HG03439 (cell line): Measurements from ENCODE around the gene TREML2.
"Not testable (repeated sequence)": the region's sequence is repeated elsewhere in the genome, so short reads cannot be mapped to it uniquely, and the experiment has no call there.

Source experiments
- ATAC-seq: cut with Tn5 transposase; IDR thresholded peaks from one replicate; pipeline ENCODE4 v1.9.1; 2021; ENCODE audit warnings: mild to moderate bottlenecking, moderate library complexity; ENCODE audit not compliant: unreplicated experiment

Gene TREML2

GRCh38 chr6:41209547-41210320, 8.8 kb upstream of the TREML2 start:
- no peak for ATAC-seq

GRCh38 chr6:41208439-41209106, 7.6 kb upstream of the TREML2 start:
- ATAC-seq: no peak

GRCh38 chr6:41204156-41204555, 3.2 kb upstream of the TREML2 start:
- no peak for ATAC-seq

- no peak for ATAC-seq
Measured at GRCh38 chr6:41201764-41202173, 820 bp upstream of the TREML2 start.

GRCh38 chr6:41200296-41200900, 551 bp downstream of the TREML2 start:
- no peak for ATAC-seq

GRCh38 chr6:41199552-41200246, 1.2 kb downstream of the TREML2 start:
- no peak for ATAC-seq

- ATAC-seq: no peak
Measured at GRCh38 chr6:41197234-41197633, 3.7 kb downstream of the TREML2 start.

GRCh38 chr6:41194386-41194785, 6.6 kb downstream of the TREML2 start:
- ATAC-seq: no peak

- no peak for ATAC-seq
Measured at GRCh38 chr6:41193884-41194283, 7.1 kb downstream of the TREML2 start.

GRCh38 chr6:41193171-41193734, 7.7 kb downstream of the TREML2 start:
- no peak for ATAC-seq

GRCh38 chr6:41191569-41191968, 9.4 kb downstream of the TREML2 start:
- no peak for ATAC-seq

- ATAC-seq: no peak
Measured at GRCh38 chr6:41190791-41191190, 10.2 kb downstream of the TREML2 start.

GRCh38 chr6:41189967-41190366, 11.0 kb downstream of the TREML2 start:
- ATAC-seq: no peak

- ATAC-seq: not testable (repeated sequence)
Measured at GRCh38 chr6:41189046-41189445, 11.9 kb downstream of the TREML2 start.

- no peak for ATAC-seq
Measured at GRCh38 chr6:41187924-41188886, 12.7 kb downstream of the TREML2 start.

GRCh38 chr6:41186031-41186562, 14.9 kb downstream of the TREML2 start:
- ATAC-seq: no peak

GRCh38 chr6:41184761-41185160, 16.2 kb downstream of the TREML2 start:
- no peak for ATAC-seq

- ATAC-seq: no peak
Measured at GRCh38 chr6:41182069-41183034, 18.6 kb downstream of the TREML2 start.

GRCh38 chr6:41181566-41181965, 19.4 kb downstream of the TREML2 start:
- no peak for ATAC-seq
